ENCODE data around the gene SIRT6. TPM values are rescaled to one million over a fixed set of nuclear protein-coding genes. Genes with fewer than 3 reads are reported as not detected.

Gene SIRT6
- total RNA-seq, 1 experiment from 2014 or later: 28.1 TPM

- TF ChIP-seq ZNF219 (CRISPR knock-in tag; IDR thresholded peaks at IDR 0.05; ENCODE audit: borderline replicate concordance) (no peak), ZNF317 (CRISPR knock-in tag; IDR thresholded peaks at IDR 0.05; ENCODE audit: borderline replicate concordance, low read depth) (no peak), AFF4 (CRISPR knock-in tag; IDR thresholded peaks at IDR 0.05; ENCODE audit: borderline replicate concordance) (no peak), ATF1 (CRISPR knock-in tag; IDR thresholded peaks at IDR 0.05) (no peak), STAT6 (CRISPR knock-in tag; conservative IDR thresholded peaks at IDR 0.05; ENCODE audit: low read depth) (no peak), SOX15 (CRISPR knock-in tag; IDR thresholded peaks at IDR 0.05) (no peak), ATF6 (CRISPR knock-in tag; IDR thresholded peaks at IDR 0.05) (no peak), SP1 (CRISPR knock-in tag; conservative IDR thresholded peaks at IDR 0.05) (peak; percentile 93), NFE2L1 (CRISPR knock-in tag; IDR thresholded peaks at IDR 0.05) (no peak), MXD4 (CRISPR knock-in tag; IDR thresholded peaks at IDR 0.05; ENCODE audit: borderline replicate concordance) (no peak), ZNF671 (CRISPR knock-in tag; IDR thresholded peaks at IDR 0.05) (no peak), GABPB1 (CRISPR knock-in tag; IDR thresholded peaks at IDR 0.05) (peak; percentile 84), FOXJ3 (CRISPR knock-in tag; IDR thresholded peaks at IDR 0.05; ENCODE audit: borderline replicate concordance) (no peak), E2F1 (CRISPR knock-in tag; IDR thresholded peaks at IDR 0.05) (no peak), CDX4 (CRISPR knock-in tag; IDR thresholded peaks at IDR 0.05; ENCODE audit: borderline replicate concordance) (no peak), TEAD4 (CRISPR knock-in tag; IDR thresholded peaks at IDR 0.05) (no peak), ZNF138 (CRISPR knock-in tag; conservative IDR thresholded peaks at IDR 0.05) (peak; percentile 24; the same call in 1 of the 2 replicates), GTF2I (CRISPR knock-in tag; conservative IDR thresholded peaks at IDR 0.05) (0 out of 2 replicates have a peak, but pooled peaks have one; percentile 70), ZNF121 (CRISPR knock-in tag; IDR thresholded peaks at IDR 0.05) (no peak), AR (CRISPR knock-in tag; IDR thresholded peaks at IDR 0.05) (no peak), IRF2 (CRISPR knock-in tag; IDR thresholded peaks at IDR 0.05; ENCODE audit: borderline replicate concordance, low read depth) (no peak), OVOL2 (CRISPR knock-in tag; IDR thresholded peaks at IDR 0.05; ENCODE audit: borderline replicate concordance) (no peak), USF1 (CRISPR knock-in tag; IDR thresholded peaks at IDR 0.05) (peak; percentile 36; the same call in 1 of the 2 replicates), ESRRA (CRISPR knock-in tag; IDR thresholded peaks at IDR 0.05; ENCODE audit: borderline replicate concordance) (0 out of 2 replicates have a peak, but pooled peaks have one; percentile 72), ZNF423 (CRISPR knock-in tag; IDR thresholded peaks at IDR 0.05) (no peak; the same call in 1 of the 2 replicates)
Observed at GRCh38 chr19:4182084-4182810, at the start of gene SIRT6, which contains the start of gene ANKRD24 (continued).

Data from WTC11 (cell line).